ENCODE results near the gene LARGE1.

LARGE1 gene

DNA sequence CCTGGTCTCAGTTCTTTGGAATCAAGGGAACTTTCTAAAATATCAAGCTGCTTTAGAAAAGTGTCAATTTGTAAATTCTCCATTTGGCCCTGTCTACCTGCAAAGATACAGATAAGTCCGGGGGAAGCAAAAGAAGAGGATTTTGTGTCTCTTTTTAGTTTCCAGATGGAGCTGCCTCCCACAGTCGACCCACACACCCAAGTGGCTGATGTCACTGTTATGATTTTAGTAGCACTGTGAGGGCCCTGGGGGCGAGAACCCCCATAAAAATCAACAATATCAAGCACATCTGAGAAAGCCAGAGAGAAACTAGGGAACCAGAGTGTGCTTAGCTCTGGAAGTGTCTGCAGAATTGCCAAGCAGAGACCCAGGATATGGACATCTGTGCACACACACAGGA is 212.7 kb downstream of the LARGE1 start:
- no peak for DNase-seq

DNA sequence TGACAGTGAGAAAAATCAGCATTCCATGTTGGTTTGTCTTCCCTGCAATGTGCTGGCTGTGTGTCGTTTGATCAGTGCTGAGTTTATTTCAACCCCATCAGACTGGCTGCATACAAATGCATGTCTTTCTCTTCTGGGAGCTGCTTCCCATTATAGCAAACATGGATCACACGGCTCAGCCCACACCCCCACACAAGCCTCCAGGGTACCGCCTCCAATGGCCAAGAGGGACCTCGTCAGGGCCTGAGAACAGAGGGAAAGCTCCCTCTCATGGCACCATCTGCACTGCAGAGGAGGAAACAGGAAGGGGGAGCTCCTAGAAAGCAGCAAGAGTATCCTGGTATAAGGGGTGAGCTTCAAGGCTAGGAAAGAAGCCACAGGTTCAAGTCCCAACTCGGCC is 214.2 kb downstream of the LARGE1 start:
- DNase-seq = no peak

DNA sequence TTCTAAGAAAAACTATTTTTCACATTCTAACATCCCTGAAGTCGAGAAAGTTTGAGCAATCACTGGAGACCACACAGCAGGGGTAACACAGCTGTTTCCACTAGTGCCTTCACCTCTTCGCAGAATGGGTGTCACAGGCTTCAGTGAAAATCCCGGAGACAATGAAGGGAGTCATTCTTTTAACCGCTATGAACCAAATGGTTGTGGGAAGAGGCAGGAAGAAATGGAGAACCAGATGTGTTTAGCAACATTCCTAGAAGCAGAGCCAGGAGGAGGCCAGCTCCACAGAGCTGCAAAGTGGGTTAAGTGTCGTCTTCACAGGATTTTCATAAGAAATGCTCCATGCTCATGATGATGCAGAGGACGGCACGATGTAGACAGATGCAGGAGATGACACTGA is 221.1 kb downstream of the LARGE1 start:
- no peak for DNase-seq

DNA sequence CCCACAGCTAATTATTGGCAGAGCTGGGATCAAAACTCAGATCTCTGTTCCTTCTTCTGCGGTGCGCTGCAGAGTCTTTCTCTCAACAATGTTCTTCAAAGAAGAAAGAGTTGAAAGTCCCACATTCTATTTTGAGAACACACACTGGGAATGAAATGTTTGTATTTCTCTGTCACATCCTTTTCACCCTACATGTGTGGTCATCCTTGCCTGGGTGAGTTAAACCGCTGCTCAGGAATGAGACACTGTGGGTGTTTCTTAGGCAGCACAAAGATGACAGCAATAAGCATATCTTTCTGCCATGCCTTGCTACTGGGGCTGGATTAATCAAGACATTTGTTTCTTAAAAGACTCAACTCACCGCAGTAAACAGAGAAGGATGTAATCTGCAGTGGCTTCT is 222.6 kb downstream of the LARGE1 start:
- no peak for DNase-seq

DNA sequence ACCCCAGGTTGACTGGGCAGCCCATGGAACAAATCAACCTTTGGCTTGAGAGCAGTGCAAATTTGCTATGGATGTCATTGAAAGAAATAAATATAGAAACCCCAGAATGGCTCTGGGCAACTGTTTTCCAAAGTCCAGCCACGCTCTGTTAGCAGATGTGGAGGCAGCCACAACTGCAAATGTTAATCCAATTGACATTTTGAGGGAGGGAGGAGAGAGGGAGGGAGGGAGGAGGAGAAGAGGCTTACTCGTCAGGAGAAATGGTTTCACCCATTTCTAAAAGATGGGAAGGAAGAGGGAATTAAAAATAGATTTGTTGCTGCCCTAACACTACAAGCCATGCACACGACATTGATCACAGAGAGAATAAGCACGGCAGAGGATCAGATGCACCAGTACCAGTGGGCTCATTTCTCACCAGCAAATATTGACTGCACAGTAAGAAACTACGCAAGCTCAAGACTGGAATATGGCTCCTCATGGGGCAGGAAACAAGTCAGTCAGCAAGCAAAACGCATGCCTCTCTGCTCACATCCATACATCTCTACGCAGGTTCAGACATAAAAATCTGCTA is 229.1 kb downstream of the LARGE1 start:
- DNase-seq = no peak

DNA sequence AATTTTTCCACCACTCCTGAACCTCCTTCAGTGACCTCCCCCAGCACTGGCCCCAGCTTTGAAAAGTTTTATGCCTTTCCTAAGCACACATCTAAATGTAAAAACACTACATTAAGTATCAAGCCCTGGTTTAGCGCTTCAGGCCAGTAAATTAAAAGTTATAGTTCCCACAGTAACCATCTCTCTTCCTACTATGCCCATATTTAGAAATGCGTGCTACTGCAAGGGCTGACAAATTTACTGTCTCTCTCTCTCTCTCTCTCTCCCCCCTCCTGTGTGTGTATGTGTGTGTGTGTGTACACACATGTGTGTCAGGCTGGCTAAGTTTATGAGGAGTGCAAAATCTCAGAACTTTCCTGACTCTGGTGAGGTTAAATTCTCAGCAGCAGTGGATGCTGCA is 231.4 kb downstream of the LARGE1 start:
- no peak for DNase-seq

DNA sequence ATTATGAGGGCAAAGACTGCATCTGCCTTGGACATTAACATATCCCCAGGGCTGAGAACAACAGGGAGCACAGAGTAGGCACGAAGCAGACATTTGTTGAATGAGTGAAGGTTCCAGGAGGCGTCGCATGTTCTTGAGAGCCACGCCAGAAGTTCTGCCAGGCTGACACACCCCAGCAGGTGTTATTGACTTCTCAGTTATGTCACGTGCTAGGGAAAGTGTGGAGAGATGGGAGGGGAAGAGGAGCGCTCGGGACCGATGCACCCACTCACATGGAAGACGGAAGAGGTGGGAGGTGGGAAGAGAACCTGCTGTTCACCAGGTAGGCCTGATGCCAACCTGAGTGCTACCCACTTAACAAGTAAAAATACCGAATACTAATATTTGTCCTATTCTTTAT is 232.8 kb downstream of the LARGE1 start:
- no peak for DNase-seq

DNA sequence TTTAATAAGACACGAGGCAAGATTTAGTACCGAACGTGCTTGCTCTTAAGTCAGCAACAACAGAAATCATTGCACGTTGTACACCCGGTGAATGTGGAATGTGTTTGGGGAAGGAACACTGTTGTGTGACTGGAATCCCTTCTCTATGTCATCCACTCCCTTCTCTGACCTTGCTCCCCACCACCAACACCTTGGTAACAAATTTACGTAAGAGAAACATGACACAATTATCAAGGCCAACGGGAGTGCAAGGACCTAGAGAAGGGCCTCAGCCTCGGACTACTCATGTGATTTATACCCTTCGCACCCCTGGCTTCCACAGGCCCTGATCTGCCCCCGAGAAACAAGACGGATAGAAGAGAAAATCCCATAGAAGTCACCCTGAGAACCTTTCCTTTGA is 236.2 kb downstream of the LARGE1 start:
- DNase-seq = no peak

DNA sequence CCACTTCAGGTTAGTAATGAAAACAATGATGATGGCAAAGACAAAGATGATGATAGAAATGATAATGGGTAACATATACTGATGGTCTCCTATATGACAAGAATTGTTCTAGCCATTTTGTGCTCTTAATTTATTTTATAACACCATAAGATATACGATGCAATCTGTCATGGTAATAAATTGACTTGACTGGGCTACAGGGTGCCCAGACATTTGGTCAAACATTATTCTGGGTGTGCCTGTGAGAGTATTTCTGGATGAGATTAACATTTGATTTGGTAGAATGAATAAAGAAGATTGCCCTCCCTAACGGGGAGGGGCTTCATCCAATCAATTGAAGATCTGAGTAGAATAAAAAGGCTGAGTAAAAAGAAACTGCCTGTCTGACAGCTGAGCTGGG is 237.3 kb downstream of the LARGE1 start:
- DNase-seq = no peak

DNA sequence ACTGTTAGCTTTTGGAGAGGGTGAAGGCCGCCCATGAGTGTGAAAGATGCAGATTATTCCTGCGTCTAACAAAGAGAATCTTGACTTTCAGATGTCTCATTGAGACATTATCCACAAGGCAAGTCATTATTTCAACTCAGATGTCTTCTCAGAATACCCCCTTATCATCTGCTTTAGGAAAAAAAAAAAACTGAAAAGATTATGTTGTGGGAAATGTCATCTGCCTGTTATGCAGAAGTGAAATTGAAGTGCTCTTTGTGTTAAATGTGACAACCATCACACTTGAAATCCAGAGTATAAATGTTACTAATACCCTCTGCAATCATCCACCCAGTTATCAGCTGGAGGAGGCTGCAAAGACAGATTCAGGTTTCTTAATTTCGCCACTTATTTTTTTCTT is 239.6 kb downstream of the LARGE1 start:
- no peak for DNase-seq

DNA sequence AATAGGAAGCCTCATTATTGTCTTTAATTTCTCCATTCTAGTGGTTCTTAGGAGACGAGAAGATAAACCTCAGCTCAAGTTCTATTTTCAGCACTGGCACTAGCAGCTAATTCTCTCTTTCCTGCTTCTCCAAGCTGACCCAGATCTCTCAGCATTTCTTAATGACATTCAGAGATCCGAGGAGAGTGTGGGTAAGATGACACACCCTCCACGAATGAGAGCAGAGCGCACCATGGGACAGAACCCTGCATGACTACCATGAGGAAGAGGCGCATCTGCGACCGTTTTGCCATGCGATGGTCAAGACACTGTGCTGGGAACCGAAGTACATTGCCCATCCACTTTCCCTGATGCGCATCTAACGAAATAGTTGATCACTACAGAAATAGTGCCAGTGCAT is 241.8 kb downstream of the LARGE1 start:
- no peak for DNase-seq

DNA sequence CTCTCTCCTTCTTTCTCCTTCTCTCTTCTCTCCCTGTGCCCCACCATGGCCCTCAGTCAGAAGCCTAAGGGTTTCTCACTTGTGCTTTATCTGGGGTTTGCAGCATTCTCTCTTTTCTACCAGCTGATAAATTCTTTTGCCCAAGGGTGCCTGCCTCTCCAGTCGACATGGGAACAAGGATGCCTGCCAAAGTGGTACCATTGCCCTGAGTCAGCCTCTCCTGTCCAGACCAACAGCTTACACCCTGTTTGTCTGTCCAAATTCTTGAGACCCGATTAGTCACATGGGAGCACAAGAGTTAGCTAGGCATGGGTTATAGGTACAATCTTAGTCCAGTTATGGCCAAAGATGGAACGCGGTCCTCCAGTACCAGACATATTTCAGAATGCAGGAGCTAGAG is 242.7 kb downstream of the LARGE1 start:
- no peak for DNase-seq

DNA sequence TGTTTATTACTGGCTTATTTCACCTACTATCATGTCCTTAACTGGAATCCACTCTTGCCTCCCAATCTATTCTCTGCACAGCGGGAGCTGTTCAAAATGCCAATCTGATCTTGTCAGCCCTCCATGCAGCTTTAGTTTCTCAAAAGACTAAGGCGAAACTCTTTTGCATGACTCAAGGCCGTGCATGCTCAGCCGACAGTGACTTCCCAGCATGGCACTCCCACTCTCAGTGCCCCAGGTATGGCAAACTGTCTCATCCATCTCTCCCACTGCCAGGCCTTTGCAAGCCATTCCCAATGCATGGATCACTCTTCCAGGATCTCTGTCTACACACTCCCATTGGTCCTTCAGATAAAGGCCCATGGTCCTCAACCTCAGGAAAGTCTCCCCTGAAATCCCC is 245.9 kb downstream of the LARGE1 start:
- DNase-seq = no peak

DNA sequence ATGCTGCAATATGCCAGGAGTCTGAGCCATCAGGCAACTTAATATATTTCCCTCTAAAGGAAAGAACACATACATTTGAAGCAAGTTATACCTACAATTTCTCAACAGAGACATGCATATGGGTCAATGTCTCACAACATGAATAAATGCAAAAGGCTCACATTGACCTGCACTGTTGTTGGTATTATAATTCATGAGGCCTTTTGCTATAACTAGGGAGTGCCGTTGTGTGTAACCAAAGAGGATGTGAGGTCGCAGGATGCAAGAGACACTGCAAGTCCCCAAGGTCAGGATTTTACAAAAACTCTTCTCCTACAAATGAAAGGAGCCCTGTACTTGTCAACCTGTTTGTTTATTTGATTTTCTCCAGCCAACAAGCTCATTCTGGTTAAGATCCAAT is 250.5 kb downstream of the LARGE1 start:
- no peak for DNase-seq

DNA sequence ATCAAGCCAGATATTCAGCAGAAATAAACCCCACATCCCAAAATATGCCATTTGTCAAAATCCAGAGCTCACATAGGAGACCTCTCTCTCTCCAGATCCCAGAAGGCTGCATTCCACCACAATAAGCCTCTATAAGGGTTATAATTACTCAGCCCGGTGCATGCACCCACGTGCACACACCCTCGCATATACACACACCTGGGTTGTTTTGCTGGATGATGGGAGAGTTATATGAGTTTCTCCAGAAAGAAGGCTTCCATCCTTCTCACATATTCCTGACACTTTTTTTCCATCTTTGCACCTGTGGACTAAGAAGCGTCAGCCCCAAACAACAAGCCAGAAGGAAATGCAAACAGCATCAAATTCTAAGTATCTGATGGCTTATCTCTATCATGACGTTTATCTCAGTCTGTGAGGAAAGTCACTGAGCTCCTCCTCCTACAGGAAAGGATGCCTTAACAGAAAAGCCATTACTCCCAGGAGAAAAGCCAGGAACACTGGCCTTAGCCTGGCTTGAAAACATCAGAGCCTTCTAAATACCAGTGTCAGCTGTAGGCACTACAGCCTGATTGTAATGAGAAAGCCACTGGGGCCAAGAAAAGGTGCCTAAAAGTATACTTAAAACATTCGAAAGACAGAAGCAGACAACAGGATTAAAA is 253.2 kb downstream of the LARGE1 start:
- no peak for DNase-seq

DNA sequence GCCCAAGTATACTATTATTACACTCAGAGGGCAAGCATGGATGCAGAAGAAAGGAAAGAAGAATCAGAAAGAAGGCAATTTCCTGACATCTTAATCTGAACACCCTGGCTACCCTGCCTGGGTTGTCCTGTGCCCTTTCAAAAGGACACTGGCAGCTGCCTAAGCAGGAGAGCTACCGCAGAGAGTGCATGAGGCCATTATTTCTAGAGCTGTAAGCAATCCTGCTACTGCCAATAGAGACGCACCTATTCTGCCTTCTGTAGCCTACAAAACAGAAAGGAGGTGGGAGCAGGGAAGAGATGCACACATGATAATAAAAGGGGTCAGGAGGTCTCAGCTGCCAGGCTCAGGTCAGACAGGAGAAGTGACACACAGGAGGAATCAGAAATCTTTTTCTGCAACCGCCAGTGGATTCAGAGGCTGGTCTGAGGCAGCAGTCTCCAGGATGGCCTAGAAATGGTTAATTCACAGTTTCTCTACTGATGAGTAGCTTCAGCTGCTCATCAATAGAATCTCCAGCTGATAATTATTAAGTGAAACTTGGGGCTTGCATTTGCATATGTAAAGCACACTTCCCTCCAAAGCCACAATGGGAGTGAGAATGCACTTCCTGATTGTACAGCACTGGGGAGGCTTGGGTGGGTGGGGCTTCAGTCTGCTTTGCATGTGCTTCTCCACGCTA is 253.9 kb downstream of the LARGE1 start:
- DNase-seq = no peak

DNA sequence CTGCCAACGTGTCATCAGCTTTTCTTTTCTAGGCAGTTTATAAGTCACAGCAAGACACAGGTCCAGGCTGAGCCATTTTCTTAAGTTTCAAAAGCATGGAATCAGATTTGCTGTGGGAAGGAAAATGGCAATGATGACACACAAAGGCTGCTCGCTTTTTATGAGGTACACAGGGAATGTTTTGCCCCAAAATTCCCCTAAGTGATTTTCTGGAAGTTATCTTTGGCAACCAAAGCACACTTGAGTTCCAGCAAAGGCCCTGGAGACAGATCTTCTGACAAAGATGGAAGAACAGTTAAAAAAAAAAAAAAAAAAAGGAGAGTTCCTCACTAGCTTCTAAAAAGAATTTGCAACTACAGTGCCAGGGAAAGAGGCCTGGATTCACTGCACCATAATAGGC is 260.8 kb downstream of the LARGE1 start:
- DNase-seq = no peak

DNA sequence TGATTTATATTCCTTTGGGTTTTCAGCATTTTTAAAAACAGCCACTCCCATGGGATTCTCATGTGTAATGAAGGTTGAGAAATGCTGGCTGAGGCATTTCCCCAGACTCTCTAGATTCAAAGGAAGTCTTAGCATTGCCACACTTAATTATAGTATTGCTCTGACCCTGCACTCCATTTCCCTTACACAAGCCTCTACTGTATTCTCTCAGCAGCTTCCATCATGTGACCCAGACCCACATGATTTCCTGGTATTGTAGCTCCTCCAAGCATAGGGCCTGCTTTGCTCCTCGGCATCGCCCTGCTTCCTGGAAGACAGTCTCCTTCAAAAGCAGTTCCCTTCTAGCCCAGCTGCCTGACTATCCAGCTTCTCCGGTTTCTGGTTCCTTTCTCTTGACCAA is 261.5 kb downstream of the LARGE1 start:
- no peak for DNase-seq

DNA sequence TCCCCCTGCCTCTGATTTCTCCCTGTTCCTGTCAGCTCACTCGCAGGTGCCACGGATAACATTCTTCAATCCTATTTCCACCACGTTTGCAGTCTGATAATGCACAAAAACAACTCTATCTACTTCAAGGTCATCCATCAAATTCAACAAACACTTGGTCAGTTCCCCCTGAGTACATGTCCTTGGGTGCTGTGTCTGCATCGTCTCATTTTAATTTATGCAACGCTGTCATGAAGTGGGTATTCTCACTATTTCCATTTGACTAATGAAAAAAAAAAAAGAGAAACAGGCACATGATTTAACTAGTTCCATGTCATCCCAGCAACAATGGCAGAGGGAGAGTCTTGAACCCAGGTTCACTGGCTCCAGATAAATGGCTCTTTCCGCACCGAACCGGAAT is 262.6 kb downstream of the LARGE1 start:
- DNase-seq = no peak

DNA sequence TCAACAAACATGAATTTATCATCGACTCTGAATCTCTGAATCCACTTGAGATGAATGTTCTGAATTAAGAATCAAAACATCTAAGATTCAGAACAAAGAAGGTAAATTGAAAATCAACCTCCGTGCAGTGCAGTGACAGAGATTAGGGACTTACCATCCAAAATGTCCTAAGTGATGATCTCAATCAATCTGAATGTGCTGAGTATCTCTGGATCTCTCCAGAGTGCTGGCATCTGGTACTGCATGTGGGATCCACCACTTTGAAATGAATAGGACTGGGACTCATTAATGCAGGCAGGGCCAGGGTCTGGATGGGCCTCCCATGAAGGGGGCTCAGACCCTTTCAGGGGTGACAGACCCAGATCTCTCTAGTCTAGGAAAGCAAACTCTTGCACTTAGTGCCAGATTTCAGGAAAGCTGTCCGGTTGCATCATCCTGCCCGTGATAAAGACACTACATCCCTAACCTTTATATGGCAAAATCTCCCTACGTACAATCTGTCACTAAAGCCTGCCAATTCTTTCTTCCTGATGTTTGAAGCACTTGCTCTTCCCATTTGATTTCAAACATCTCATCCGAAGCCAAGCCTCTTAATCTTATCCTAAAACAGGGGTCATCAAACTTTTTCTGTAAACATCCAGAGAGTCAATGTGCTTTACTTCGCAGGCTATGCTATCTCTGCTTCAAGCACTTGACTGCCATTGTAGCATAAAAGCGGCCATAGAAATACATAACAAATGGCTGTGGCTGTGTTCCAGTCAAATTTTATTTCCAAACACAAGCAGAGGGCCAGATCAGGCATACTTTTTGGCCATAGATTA is 263.3 kb downstream of the LARGE1 start:
- no peak for DNase-seq

DNA sequence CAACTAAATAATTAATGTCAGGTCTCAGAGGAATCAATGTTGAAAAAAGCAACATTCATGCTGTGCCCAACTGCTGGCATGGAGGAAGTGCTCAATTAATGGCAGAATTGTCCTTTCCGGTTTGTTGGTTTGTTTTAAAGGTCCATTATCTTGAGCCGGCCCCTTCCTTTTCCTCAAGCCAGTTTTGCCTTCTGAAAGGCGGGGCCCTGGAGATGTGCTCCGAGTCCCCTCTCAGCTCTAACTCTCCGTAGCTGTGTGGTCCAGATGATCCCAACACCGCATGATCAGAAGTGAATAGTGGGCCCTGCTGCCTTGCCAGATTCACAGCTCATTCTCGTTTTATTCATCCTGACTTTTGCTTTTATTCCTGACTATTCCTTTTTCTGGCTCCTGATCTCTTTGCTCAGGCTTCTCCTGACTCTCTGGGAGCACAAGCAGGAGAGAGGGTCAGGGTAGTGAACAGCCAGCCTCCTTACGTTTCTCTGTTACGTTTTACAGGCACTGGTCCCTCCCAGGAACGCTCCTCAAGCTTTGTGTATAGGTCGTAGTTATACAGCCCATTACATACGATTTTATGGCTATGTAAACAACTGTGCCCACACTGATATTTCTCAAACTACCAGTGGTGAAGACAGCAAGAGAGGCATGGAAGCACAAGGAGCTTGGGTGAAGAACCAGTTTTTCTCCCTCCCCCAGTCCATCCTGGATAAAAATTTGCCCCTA is 265.9 kb downstream of the LARGE1 start:
- DNase-seq = no peak

DNA sequence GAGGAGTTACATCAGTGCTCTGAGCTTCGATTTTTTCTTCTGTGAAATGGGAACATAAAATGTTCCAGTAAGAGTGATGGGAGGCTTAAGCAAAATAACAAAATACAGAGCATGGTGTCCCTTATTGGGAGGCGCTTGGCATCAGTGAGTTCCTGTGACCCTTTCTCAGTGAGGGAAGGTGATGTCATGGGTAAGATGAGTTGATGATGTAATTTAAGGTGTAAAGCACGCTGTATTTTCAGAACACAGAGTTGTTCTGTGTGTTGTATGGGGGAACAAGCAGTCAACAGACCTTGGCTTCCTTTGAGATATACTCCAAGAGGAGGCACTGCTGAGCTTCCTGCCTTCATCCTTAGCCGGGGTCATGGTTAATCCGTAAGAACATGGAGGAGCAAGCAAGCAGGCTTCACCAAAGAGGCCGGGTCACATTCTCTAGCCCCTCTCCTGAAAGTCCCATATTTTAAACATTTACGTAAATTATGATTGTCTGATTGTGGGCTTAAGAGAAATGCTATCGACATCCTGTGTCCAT is 266.7 kb downstream of the LARGE1 start:
- DNase-seq = no peak

DNA sequence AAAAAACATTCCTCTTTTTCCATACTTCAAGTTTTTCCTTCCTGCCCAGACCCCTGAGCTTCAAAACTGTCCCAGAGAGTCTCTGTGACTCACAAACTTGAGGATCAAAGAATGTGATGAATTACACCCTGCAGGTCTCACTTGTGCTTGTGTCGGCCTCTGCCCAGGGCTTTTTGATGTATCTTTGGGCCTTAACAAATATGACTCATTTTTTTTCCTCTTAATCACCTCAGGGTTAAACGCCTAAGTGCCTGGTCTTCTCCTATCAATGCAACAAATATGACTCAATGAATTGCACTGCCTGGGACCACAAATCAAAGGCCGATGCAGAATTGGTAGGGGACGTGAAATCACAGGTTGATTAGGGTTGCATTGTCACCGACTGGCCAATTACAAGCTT is 267.7 kb downstream of the LARGE1 start:
- no peak for DNase-seq

Data from NCI-H748 treated with DMSO at 0.1 percent for 48 hours (cell line).